H1 (cell line): ENCODE measurements around the gene TMEM272.

Source experiments
- CTCF ChIP-seq, 3 experiments: IDR thresholded peaks; 1 replicate in 2 of 3; 2 replicates in 1 of 3; pipeline versions ENCODE4 v1.5.1 to v1.6.1; 2011; ENCODE audit warnings: low read length in 3 of 3, mild to moderate bottlenecking in 3 of 3, inconsistent platforms in 2 of 3, low read depth in 1 of 3, moderate library complexity in 1 of 3; ENCODE audit not compliant: insufficient read depth in 1 of 3; ENCODE audit errors: control extremely low read depth in 1 of 3
- EP300 ChIP-seq, 2 experiments: IDR thresholded peaks; 1 replicate in 1 of 2; 2 replicates in 1 of 2; pipeline ENCODE4 v1.6.1; 2011 to 2012; ENCODE audit warnings: low read depth in 2 of 2, low read length in 2 of 2, mild to moderate bottlenecking in 2 of 2, borderline replicate concordance in 1 of 2, inconsistent platforms in 1 of 2, moderate library complexity in 1 of 2
- EZH2 ChIP-seq: fragments of 200-600 bp; sonication (generic); IDR thresholded peaks from 2 replicates; pipeline ENCODE4 v1.7.1; 2012; ENCODE audit warnings: low read depth, mild to moderate bottlenecking, moderate library complexity, low read length, inconsistent platforms; ENCODE audit not compliant: severe bottlenecking
- GABPA ChIP-seq: IDR thresholded peaks from 2 replicates; pipeline ENCODE4 v1.6.1; 2011; ENCODE audit warnings: mild to moderate bottlenecking, low read length, moderate library complexity, borderline replicate concordance; ENCODE audit not compliant: insufficient read depth
- JUN ChIP-seq: IDR thresholded peaks from 2 replicates; pipeline ENCODE4 v1.6.1; 2011; ENCODE audit warnings: low read depth, mild to moderate bottlenecking, improper control_type of control experiment, low read length
- TAF1 ChIP-seq: IDR thresholded peaks from 2 replicates; pipeline ENCODE4 v1.6.1; 2011; ENCODE audit warnings: mild to moderate bottlenecking, low read depth, low read length
- YY1 ChIP-seq: IDR thresholded peaks from 2 replicates; pipeline ENCODE4 v1.6.1; 2011; ENCODE audit warnings: low read depth, mild to moderate bottlenecking, low read length

- TF ChIP-seq CTCF (IDR thresholded peaks at IDR 0.05; ENCODE audit: control extremely low read depth in 1 of 3, insufficient read depth in 1 of 3, low read depth in 1 of 3, low read length in 3 of 3) (no peak), TAF1 (no peak), JUN (no peak), EP300 (IDR thresholded peaks at IDR 0.05; ENCODE audit: borderline replicate concordance in 1 of 2, low read depth in 2 of 2, low read length in 2 of 2) (no peak), GABPA (no peak), EZH2 (no peak), YY1 (no peak)
Measured at GRCh38 chr13:51768976-51769375, 76.0 kb downstream of the TMEM272 start.
